ENCODE results near the gene ARID3C.

ARID3C gene

DNA sequence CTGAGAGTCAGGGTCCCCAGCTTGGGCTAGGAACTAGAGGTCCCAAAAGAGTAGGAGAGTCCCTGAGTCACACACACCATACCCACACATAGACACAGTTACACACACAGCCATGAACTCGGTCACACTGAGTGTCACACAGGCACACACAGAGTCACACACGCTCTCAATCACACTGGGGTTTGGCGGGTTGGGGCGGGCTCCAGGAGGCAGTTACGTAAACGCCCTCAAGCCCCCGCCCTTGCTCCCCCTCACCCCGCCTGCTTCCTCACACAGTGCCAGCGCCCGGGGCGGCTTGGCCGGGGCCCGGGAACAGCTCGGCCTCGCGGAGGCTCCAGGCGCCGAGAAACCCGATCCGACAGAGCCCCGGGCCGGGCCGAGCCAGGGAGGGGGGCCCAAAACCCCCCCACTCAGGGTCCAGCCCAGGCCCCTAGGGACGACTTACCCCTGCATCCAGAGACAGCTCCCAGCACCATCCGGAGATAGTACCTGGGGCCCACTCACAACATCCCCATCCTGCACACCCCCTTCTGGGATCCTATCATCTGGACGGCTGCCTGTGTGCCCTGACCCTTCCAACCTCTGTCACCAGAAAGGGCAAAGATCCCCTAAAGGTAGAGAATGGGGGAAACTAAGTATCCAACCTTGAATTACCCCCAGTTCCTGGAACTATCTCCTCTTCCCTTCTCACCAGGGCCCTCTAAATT, 35.8 kb downstream of the ARID3C start:
- TF ChIP-seq CTCF (IDR thresholded peaks at IDR 0.05; ENCODE audit: low read depth, low read length, missing control alignments) = no peak
- no peak for DNase-seq (ENCODE audit: low read depth)
- H3K4me3 ChIP-seq (ENCODE audit: low read depth, low read length) = no peak overlapping the region

DNA sequence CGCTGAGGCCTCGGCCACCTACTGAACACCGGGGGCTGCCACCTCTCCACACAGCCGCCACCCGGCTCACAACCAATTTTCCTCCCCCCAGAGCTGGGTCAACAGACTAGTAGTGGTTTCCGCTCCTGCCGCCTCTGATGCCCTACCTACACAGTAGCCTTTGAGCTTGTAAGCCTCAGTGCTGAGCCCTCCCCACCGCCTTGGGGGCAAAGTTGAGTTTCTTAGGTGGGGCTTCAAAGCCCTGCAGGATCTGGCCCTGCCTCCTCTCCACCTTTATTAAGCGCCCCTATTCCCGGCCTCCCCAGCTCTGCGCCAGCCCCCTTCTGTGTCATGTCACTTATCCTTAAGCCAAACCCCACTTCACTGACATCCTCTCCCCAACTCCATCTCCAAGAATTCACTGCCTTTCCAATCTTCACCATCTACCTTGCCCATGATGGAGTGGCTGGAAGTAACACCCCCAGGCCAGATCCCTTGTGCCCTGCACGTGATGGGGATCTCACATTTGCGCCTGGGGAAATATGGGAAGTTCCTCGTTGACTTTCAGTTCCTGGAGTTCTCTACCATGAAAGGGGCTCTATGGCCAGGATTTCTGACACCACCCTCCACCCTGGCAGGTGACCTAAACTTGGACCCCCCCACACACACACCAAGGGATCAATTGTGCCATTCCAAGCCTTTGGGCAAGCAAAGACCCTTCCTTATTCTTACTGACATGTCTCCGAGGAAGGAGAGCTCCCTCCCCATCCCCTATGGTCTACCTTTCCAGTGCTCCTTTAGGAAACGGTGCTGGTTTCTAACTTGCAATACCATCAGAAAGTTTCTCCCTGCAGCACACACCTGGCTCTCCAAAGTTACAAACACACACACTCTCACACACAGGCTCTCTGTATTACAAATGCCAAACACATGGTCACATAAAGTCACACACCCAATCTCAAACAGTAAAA, 36.7 kb downstream of the ARID3C start:
- TF ChIP-seq CTCF (IDR thresholded peaks at IDR 0.05; ENCODE audit: low read depth, low read length, missing control alignments) = no peak
- H3K4me3 ChIP-seq (ENCODE audit: low read depth, low read length) = no peak overlapping the region
- no peak for DNase-seq (ENCODE audit: low read depth)

- TF ChIP-seq CTCF (IDR thresholded peaks at IDR 0.05; ENCODE audit: low read depth, low read length, missing control alignments) = peak; percentile 94
- no peak overlapping the region for H3K4me3 ChIP-seq (ENCODE audit: low read depth, low read length)
- DNase-seq (ENCODE audit: low read depth) = no peak
Measured at GRCh38 chr9:34591248-34591916, 37.5 kb downstream of the ARID3C start.

GRCh38 chr9:34590381-34591247, 38.3 kb downstream of the ARID3C start:
- TF ChIP-seq CTCF (IDR thresholded peaks at IDR 0.05; ENCODE audit: low read depth, low read length, missing control alignments) = no peak
- DNase-seq (ENCODE audit: low read depth) = no peak
- H3K4me3 ChIP-seq (ENCODE audit: low read depth, low read length) = no peak overlapping the region

DNA sequence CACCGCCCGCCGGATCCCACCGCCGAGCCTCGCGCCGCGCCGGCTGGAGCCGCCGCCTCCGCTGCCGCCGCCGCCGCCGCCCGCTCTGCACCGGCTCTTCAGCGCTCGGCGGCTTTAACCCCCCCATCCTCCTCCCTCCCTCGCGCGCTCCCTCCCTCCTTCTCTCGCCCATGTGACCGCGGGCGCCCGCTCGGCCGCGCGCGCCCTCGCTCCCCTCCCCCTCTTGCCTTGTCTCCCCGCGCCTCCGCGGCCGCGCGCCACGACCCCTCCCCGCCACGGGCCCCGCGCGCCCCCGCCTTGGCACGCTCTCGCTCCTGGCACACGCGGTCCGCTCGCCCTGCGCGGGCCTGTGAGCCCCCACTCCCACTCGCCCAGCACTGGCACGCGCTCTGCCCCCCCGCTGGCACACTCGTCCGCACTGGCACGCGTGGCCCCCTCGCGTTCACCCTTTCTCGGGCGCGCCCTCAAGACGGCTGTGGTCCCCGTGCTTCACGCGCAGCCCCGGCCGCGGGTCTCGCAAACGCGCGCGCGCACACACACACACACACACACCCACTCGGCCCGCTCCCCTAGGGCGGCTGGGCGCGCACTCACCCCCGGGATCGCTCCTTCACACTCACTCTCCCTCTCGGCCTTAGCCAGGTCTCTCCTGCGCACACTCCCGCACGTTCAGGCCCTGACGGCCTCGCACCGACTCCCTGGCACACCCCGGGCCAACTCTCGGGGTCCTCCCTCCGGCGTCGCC, 39.1 kb downstream of the ARID3C start, which contains the start of gene CNTFR:
CNTFR (minus strand) TSS at position 89 of the 745 bp plus-strand sequence. CDS start 20,743 bp downstream, outside the sequence.
- no peak within 1 kb of the TSS for H3K4me3 ChIP-seq (ENCODE audit: low read depth, low read length)
- no peak for DNase-seq (ENCODE audit: low read depth)
- TF ChIP-seq CTCF (IDR thresholded peaks at IDR 0.05; ENCODE audit: low read depth, low read length, missing control alignments) = no peak
